GM19099 (cell line): ENCODE results near the gene STIP1.

Source experiments
- POLR2A ChIP-seq: IDR thresholded peaks from 3 replicates; pipeline ENCODE4 v1.6.1; 2011; ENCODE audit warnings: low read depth; ENCODE audit not compliant: insufficient read length; ENCODE audit errors: extremely low read depth

The STIP1 gene

GRCh38 chr11:64151337-64151736, 34.6 kb upstream of the STIP1 start:
- no peak for TF ChIP-seq POLR2A

- no peak for TF ChIP-seq POLR2A
These were observed 32.9 kb upstream of the STIP1 start for GRCh38 chr11:64152841-64153691.

GRCh38 chr11:64153812-64154211, 32.2 kb upstream of the STIP1 start:
- TF ChIP-seq POLR2A = no peak

GRCh38 chr11:64156235-64157011, 29.5 kb upstream of the STIP1 start:
- TF ChIP-seq POLR2A = no peak

GRCh38 chr11:64157631-64158394, 28.2 kb upstream of the STIP1 start:
- no peak for TF ChIP-seq POLR2A

GRCh38 chr11:64161037-64161436, 24.9 kb upstream of the STIP1 start:
- no peak for TF ChIP-seq POLR2A

- no peak for TF ChIP-seq POLR2A
These were observed 22.0 kb upstream of the STIP1 start for GRCh38 chr11:64163951-64164350.

DNA sequence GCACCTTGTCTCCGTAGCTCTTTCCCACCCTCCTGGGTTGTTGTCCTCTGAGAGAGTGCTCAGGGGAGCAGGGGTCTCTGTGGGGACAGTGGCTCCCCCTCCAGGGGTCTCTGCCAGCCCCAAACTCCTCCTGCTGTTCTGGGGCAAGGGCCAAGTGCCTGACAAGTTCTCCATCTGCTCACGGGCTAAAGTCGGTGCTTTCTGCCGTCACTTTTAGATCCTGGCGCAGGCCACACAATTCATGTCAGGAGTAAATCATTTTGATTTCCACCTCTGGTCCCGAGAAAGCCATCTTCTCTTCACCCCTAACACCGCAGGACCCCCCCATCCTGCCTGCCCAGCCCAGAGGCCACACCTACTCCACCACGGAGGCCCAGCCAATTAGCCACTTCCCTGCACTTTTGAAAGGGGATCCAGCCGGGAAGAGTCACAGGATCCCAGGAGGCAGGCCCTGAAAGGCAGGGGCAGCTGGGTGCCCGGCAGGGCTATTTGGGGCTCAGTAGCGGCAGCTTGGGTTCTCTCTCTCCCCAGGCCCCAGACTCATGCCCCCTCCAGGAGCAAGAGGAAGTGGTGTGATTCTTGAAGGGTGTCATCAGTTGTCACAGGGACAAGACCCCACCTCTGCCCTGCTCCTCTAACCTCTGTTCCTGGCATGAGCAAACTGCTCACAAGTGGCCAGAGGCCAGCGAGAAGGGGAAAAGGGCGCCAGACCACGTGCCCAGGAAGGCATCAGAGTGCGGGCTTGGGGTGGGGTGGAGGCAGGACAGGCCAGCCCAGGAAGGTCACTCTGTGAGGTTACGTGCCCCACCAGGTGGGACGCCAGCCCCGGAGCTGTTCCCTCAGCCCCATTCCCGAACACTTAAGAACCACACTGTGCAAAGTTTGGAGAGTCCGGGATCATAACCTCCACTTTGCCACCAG, 21.3 kb upstream of the STIP1 start:
- no peak for TF ChIP-seq POLR2A

GRCh38 chr11:64165481-64165841, 20.5 kb upstream of the STIP1 start:
- TF ChIP-seq POLR2A = no peak

DNA sequence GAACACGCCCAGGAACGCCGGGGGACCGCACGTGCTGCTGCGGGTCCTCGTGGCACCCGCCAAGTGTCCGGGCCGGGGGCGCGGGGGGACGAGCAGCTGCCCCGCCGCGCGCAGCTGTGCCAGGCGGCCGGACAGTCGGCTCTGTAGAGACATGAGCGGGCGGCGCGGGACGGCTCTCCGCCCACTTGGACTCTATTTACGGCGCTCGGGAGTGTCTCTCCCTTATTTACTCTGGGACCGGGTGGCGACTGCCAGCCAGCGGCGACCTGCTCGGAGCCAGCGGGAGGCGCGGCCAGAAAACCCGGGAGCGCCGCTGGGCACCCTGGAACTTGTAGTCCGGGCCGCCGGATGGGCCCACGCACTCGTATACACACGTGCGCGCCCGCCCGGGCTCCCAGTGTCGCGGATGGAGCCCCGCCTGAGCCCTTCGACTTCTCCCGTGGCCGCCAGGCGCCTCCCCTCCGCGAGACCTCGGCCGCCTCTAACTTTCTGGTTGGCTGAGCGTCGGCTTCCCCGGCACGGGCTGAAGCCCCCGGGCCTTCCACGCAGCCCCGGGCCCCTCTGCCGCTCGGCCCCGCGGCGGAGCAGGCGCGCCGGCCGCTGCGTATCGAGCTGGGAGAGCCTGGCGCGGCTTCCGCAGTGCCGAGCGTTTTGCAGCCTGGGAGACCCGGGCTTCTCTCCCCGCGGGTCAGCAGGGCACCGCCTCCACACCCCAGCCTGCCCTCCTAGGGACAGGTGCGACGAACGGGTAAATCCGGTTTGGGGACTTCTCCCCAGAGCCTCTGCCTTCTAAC, 19.9 kb upstream of the STIP1 start, which contains the start of gene MACROD1:
MACROD1 (minus strand) TSS at position 272 of the 794 bp plus-strand sequence; CDS start at position 153, 119 bp downstream.
- peak; percentile 48 for TF ChIP-seq POLR2A

- no peak for TF ChIP-seq POLR2A
These were observed 15.6 kb upstream of the STIP1 start for GRCh38 chr11:64170419-64170818.

GRCh38 chr11:64173616-64174355, 12.2 kb upstream of the STIP1 start:
- no peak for TF ChIP-seq POLR2A

GRCh38 chr11:64176751-64177150, 9.2 kb upstream of the STIP1 start:
- TF ChIP-seq POLR2A = no peak
